ENCODE data around the gene HPD. TPM values are rescaled to one million over a fixed set of nuclear protein-coding genes. Genes with fewer than 3 reads are reported as not detected.

HPD gene
- total RNA-seq, 1 donor from 2014 or later: 3.1 TPM

Other genes with a start within 250 kb of the HPD start
- gene ORAI1, start 232.3 kb downstream of the HPD start, total RNA-seq: 13.6 TPM
- 1.8 TPM for gene MORN3, start 189.2 kb downstream of the HPD start, total RNA-seq
- 16.7 TPM for gene TMEM120B, start 146.1 kb downstream of the HPD start, total RNA-seq
- 20.5 TPM for gene RHOF, start 65.2 kb downstream of the HPD start, total RNA-seq
- 39.8 TPM for gene SETD1B, start 54.9 kb downstream of the HPD start, total RNA-seq
- gene PSMD9, start 29.9 kb upstream of the HPD start, total RNA-seq: 43.3 TPM
- 3.9 TPM for gene CFAP251, start 59.7 kb upstream of the HPD start, total RNA-seq
- gene BCL7A, start 163.0 kb upstream of the HPD start, total RNA-seq: 14.8 TPM
- 72.2 TPM for gene MLXIP, start 219.9 kb upstream of the HPD start, total RNA-seq